Esophagus muscularis mucosa (tissue), 3 donors: ENCODE results near the gene ZMIZ1.

Experiments
- POLR2A ChIP-seq: fragments of 450-650 bp; IDR thresholded peaks from one replicate; pipeline ENCODE4 v1.6.1; 2017; ENCODE audit warnings: antibody characterized with exemption, moderate library complexity, mild to moderate bottlenecking, low read depth
- TF ChIP-seq, protein P1 (sequence below), 3 experiments: fragments of 200-600 bp in 2 of 3; fragments of 450-650 bp in 1 of 3; sonication (generic) in 2 of 3; IDR thresholded peaks; one replicate each; pipeline ENCODE4 v1.5.1; 2017 to 2019; ENCODE audit warnings: antibody characterized with exemption in 3 of 3, mild to moderate bottlenecking in 2 of 3, moderate library complexity in 1 of 3

DNA sequence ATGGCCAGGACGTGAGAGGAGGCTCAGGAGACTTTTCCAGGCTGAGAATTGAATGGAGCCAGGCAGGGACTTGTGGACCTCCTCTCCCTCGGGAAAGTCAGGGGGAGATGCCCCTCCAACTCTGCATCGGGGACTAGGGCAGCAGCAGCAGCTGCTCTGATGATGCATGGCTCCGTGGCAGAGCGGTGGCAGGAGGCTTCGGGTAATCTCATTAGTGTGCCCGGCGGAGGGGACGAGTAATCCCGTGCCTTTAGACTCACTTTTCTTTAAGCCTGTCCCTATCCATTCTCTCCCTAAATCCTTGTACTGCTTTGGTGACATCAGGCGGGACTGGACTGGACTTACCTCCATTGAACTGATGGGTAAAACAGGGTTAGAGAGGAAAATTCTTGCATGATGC, 75.1 kb downstream of the ZMIZ1 start:
- TF ChIP-seq, protein P1, sequence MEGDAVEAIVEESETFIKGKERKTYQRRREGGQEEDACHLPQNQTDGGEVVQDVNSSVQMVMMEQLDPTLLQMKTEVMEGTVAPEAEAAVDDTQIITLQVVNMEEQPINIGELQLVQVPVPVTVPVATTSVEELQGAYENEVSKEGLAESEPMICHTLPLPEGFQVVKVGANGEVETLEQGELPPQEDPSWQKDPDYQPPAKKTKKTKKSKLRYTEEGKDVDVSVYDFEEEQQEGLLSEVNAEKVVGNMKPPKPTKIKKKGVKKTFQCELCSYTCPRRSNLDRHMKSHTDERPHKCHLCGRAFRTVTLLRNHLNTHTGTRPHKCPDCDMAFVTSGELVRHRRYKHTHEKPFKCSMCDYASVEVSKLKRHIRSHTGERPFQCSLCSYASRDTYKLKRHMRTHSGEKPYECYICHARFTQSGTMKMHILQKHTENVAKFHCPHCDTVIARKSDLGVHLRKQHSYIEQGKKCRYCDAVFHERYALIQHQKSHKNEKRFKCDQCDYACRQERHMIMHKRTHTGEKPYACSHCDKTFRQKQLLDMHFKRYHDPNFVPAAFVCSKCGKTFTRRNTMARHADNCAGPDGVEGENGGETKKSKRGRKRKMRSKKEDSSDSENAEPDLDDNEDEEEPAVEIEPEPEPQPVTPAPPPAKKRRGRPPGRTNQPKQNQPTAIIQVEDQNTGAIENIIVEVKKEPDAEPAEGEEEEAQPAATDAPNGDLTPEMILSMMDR (IDR thresholded peaks at IDR 0.05) = no peak
- no peak for TF ChIP-seq POLR2A
